ENCODE measurements around the gene DRAM1.

The DRAM1 gene

GRCh38 chr12:101945369-101946232 is 68.2 kb downstream of the DRAM1 start:
- no peak for DNase-seq
- no peak overlapping the region for H3K4me3 ChIP-seq (ENCODE audit: low read depth, low read length)
- TF ChIP-seq CTCF (IDR thresholded peaks at IDR 0.05; ENCODE audit: low read depth, low read length) = no peak
- H3K27ac ChIP-seq = no peak overlapping the region
- no peaks in the 10 kb centered on the region for H3K27me3 ChIP-seq (ENCODE audit: insufficient read depth, low read depth, severe bottlenecking)
- H3K9me3 ChIP-seq (ENCODE audit: severe bottlenecking) = no peaks in the 10 kb centered on the region
- no peaks in the 10 kb centered on the region for H3K36me3 ChIP-seq

DNA sequence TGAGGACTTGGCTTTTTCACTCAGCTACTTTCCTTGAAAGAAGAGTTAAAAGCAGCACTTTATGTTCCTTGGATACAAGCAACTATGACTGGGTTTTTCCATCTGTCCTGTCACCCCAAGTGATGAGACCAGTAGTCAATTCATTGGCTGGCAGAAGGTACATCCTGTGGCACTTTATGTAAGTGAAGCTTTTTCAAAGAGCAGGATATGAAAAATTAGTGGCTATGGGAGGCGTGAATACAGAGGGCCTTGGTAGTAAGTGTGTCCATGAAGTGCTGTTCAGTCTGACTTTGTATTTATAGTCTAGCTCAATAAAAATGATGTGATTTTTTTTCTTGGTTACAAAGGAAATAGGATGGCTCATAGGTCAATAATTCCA is 68.8 kb downstream of the DRAM1 start:
- DNase-seq = no peak
- H3K27ac ChIP-seq = no peak overlapping the region
- H3K36me3 ChIP-seq = no peaks in the 10 kb centered on the region
- H3K27me3 ChIP-seq (ENCODE audit: insufficient read depth, low read depth, severe bottlenecking) = no peaks in the 10 kb centered on the region
- TF ChIP-seq CTCF (IDR thresholded peaks at IDR 0.05; ENCODE audit: low read depth, low read length) = no peak
- H3K4me3 ChIP-seq (ENCODE audit: low read depth, low read length) = no peak overlapping the region
- no peaks in the 10 kb centered on the region for H3K9me3 ChIP-seq (ENCODE audit: severe bottlenecking)

DNA sequence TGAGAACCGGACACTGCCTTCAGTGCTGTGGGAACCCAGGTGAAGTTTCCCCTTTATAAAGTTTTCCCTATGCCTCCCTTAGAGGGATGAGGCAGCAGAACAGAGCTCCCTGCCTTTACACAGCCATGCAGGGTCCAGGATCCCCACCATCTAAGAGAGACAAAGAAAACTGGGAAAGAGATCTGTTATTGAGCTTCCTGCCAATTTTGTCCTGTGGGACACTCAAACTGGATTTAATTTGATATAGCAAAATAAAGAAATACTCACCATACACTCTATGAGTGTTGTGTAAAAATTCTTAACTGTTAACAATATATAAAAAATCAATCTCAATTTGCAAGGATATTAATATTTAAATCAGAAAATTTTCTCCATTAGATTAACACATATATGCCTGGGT is 69.9 kb downstream of the DRAM1 start:
- Histone ChIP-seq H3K4me3 (ENCODE audit: low read depth, low read length) (no peak overlapping the region), H3K9me3 (ENCODE audit: severe bottlenecking) (no peaks in the 10 kb centered on the region), H3K27ac (no peak overlapping the region), H3K27me3 (ENCODE audit: insufficient read depth, low read depth, severe bottlenecking) (no peaks in the 10 kb centered on the region), H3K36me3 (no peaks in the 10 kb centered on the region)
- DNase-seq = no peak
- no peak for TF ChIP-seq CTCF (IDR thresholded peaks at IDR 0.05; ENCODE audit: low read depth, low read length)

DNA sequence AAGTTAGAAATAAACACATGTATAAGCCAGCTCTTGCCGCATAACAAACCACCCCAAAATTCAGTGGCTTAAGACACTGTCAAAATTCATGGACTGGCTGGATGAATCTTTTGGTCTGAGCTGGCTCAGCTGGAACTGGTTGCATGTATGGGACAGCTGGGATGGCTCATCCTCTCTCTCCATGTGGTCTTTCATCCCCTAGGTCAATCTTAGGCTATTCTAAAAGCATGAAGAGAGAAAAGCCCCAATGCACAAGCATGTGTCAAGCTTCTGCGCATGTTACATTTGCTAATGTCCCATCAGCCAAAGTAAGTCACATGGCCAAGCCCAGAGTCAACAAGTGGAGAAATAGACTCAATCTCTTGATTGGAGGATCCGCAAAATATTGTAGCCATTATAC is 71.0 kb downstream of the DRAM1 start:
- no peak for TF ChIP-seq CTCF (IDR thresholded peaks at IDR 0.05; ENCODE audit: low read depth, low read length)
- no peak overlapping the region for H3K27ac ChIP-seq
- H3K36me3 ChIP-seq = no peaks in the 10 kb centered on the region
- no peaks in the 10 kb centered on the region for H3K9me3 ChIP-seq (ENCODE audit: severe bottlenecking)
- DNase-seq = no peak
- no peak overlapping the region for H3K4me3 ChIP-seq (ENCODE audit: low read depth, low read length)
- H3K27me3 ChIP-seq (ENCODE audit: insufficient read depth, low read depth, severe bottlenecking) = no peaks in the 10 kb centered on the region

DNA sequence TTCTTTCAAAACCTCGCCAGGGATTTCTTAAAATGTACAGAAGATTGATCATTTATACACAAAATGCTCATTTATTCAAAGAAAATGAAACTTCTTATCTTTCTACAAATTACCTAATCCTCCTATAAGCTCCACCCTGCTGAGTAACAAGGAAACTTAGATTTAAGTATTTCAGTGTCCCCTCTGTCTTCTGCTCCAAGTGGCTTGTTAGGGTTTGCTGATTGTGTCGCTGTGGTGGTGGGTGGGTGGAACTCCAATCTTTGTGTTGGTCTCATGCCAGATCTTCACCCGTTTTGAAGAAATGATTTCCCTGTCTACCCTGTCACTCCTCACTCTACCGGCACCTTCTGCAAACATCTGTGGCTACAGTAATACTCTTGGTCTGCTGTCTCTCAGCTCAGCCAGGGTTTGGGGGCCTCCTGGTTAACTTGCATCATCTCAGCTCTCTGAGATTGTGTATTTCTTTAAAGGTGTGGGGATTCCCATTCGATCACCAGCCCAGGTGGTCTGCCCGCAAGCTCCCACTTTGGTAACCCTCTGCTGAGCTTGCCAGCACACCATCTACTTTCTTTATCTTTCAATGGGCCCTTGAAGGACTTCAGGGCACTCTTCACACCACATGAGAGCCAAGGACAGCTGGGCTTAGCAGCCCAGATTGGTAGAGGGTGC is 73.8 kb downstream of the DRAM1 start:
- H3K9me3 ChIP-seq (ENCODE audit: severe bottlenecking) = no peaks in the 10 kb centered on the region
- H3K27me3 ChIP-seq (ENCODE audit: insufficient read depth, low read depth, severe bottlenecking) = no peaks in the 10 kb centered on the region
- no peak for DNase-seq
- H3K27ac ChIP-seq = no peak overlapping the region
- no peak overlapping the region for H3K4me3 ChIP-seq (ENCODE audit: low read depth, low read length)
- no peak for TF ChIP-seq CTCF (IDR thresholded peaks at IDR 0.05; ENCODE audit: low read depth, low read length)
- H3K36me3 ChIP-seq = no peaks in the 10 kb centered on the region

Data from WERI-Rb-1 (cell line).